Erythroblast (primary cell): ENCODE results near the gene TMC1.

Source experiments
- DNase-seq, 2 experiments: peaks; one replicate each; lab custom pipeline; 2025; lab: John Stamatoyannopoulos, UW
- GATA1 ChIP-seq: IDR thresholded peaks from 2 replicates; pipeline ENCODE4 v1.6.1; 2011; ENCODE audit warnings: low read depth, mild to moderate bottlenecking, control low read depth, low read length, moderate library complexity
- POLR2A ChIP-seq: IDR thresholded peaks from 2 replicates; pipeline ENCODE4 v1.6.1; 2011; ENCODE audit warnings: mild to moderate bottlenecking, low read length

TMC1 gene

DNA sequence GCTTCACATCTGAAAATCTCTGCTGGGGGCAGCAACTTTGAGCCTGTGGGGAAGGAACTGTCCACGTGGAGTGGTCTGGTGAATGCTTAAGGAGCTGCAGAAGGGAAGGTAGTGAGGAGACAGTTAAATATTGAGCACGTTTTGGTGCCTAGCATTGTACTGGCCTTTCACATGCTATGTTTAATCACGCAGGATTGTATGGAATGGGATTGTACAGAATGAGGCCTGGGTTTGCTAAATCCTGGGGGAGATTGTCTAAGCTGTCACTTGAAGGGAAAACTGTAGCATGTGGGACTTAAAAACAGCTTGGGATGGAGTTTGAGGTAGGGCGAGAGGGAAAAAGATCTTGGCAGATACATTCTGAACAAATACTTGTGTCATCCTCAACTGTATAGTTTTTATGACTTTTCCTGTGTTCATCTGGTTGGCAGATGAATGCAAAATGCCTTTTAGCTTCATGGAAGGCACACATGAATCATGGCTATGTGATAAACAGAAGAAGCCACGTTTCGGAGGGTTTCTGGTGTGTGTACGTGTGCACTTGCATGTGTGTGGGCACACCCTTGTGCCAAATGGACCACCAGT is 106.6 kb downstream of the TMC1 start:
- TF ChIP-seq GATA1: no peak
- no peak for TF ChIP-seq POLR2A
- DNase-seq: no peak

- DNase-seq: peak in 1 of 2 experiments; percentile 10
- TF ChIP-seq GATA1 (no peak), POLR2A (no peak)
Observed at GRCh38 chr9:72633966-72634365, 112.6 kb downstream of the TMC1 start.

GRCh38 chr9:72635197-72635596 is 113.8 kb downstream of the TMC1 start:
- peak in 1 of 2 experiments; percentile 10 for DNase-seq
- TF ChIP-seq POLR2A: no peak
- no peak for TF ChIP-seq GATA1

GRCh38 chr9:72636621-72637020 is 115.2 kb downstream of the TMC1 start:
- DNase-seq: no peak

DNA sequence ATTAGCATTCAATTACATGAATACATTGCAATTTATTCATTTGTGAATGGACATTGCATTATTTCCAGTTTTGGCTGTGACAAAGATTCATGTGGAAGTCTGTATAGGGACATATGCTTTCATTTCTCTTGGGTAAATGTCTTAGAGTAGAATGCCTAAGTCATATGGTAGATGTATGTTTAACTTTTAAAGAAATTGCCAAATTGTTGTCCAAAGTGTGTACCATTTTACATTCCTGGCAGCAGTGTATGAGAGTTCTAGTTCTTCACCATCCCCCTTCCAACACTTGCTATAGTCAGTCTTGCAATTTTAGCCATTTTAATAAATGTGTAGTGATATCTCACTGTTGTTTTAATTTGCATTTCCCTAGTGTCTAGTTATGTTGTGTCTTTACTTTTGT is 122.2 kb downstream of the TMC1 start:
- TF ChIP-seq GATA1: no peak
- TF ChIP-seq POLR2A: no peak
- DNase-seq: no peak

More at GRCh38 chr9:72636621-72637020, 115.2 kb downstream of the TMC1 start:
- TF ChIP-seq GATA1: no peak
- no peak for TF ChIP-seq POLR2A

DNA sequence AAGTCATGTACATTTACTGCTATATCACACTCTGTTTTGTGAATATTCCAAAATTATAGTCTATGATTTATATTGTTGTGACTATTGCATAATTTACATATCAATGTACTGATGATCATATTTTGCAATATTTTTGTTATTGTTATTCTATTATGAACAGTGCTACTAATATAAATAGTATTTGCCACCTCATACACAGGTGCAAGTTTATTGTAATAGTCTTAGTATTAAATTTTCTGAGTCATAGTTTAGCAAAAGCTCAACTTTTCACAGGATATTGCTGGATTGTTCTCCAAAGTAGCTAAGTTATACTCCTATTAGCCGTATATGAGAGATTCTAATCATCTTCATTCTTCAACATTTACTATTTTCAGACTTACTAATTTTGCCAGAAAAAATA is 124.7 kb downstream of the TMC1 start:
- no peak for DNase-seq

DNA sequence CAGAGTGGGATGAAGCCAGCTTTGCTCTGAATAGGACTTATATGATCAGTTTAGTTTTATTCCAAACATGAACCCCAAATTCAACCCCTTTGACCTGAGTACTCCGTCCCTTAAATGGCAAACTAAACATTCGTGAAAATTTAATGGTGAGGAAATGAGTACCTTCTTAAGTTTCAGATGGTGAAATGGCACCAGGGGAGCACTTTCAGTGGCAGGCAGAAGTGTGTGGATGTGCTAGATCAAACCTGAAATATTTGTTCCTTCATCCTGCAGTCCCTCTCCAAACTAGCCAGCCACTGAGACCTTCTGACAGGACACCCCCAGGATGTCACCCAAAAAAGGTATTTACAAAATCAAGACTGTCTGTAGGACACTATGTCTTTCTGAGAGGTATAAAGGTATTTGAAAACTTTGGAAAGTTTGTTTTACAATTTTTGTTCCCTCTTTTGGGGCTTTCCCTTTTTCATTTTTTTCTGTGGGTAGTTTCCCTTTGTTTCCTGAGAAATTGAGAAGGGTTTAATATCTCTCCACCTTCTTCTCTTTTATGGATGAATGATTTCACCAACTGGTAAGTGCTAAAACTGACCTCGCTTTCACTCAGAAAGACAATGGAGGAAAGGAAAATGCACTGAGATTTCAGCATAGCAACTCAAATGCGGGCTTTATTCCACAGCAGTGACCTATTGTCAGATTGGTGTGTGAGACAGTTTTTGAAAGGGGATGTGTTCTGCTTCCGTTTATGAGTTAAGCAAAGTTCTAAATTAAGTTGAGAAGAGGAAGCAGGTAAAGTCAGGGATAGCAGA is 127.1 kb downstream of the TMC1 start:
- DNase-seq: no peak
- TF ChIP-seq GATA1: no peak
- TF ChIP-seq POLR2A: no peak

More for the DNA sequence above, 124.7 kb downstream of the TMC1 start:
- TF ChIP-seq GATA1: no peak
- no peak for TF ChIP-seq POLR2A

DNA sequence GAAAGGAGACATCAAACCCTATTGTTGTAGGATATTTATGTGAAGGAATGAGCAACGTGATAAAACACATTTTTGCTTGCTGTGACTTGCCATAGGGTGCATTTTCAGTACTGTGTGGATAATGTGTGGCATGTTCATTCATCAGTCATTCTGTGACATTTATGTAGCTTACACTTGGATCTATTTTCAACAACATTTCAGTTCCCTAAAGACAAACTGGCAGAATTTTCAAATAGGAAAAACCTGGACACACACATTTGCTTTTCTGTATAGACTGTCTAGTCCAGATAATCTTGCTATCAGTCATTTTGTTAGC is 127.7 kb downstream of the TMC1 start:
- DNase-seq: no peak
- TF ChIP-seq POLR2A (no peak), GATA1 (no peak)

GRCh38 chr9:72650206-72650605 is 128.8 kb downstream of the TMC1 start:
- no peak for DNase-seq
- TF ChIP-seq POLR2A (no peak), GATA1 (no peak)

- DNase-seq: no peak
- TF ChIP-seq GATA1 (no peak), POLR2A (no peak)
Observed at GRCh38 chr9:72656021-72656420, 134.6 kb downstream of the TMC1 start.

DNA sequence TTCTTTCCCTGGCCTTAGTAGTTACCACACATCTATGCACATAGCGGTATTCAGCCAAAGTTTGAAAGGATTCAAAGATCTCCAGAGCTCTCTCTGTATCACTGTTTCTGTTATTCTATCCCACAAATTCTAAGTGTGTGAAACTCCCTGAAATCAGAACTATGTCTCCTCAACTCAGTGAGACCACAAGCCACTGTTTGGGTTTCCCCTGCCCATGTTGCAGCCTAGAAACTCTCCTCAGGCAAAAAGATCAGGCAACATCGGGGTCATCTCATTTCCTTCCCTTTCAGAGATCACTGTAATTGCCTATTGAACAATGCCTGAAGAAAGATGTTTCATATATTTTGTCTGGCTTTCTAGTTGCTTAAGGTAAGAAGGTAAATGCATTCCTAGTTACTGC is 135.6 kb downstream of the TMC1 start:
- TF ChIP-seq GATA1: no peak
- TF ChIP-seq POLR2A: no peak
- no peak for DNase-seq

DNA sequence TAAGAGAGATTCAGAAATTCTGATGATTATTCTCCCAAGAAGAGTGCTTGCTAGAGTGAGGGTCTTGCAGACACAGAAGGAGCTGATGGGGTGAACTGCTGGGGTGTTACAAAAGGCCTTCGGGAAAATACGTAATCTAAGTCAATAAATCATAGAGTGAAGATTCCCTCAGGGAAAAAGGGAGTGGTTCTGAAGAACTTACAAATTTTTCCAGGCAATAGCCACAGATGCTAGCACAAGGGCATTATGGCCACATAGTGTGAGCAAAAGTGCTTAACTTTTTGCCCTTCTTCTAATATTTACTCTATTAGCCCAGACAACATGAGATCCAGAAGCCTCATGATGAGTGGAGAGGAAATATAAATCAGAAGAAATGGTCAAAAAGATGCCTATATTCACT is 137.3 kb downstream of the TMC1 start:
- TF ChIP-seq POLR2A (no peak), GATA1 (no peak)
- no peak for DNase-seq

DNA sequence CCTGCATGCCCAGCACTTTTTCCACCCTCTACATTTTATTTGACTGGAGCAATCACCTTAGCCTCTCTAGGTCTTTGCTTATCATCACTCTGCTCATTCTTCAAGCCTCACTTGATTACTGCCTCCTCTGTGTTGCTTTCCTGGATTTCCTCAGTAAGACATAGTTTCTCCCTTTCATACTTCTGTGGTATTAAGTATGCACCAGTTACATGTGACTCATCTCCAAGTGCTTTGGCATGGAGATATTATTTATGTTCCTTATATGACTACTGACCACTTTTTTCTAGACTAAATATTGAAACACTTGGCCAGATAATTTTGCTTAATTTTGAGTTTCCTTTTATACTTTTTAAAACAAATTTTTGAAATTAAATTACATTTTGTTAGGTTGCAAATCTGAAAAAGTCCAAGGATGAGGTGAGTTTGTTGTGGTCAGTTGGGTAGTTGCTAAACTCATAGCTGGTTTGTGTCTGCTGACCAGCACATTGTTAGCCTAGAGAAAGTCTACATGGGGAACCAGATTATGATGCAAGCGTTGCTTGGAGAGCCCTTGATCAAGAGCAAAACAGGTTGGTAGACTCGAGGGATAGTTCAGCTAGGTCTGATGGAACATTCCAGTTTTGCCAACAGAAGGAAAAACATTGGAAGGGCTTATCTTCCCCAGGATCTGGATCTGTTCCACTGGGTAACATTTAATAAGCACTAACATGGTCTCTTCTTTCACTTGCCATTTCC is 140.2 kb downstream of the TMC1 start:
- no peak for DNase-seq

GRCh38 chr9:72665421-72665820 is 144.0 kb downstream of the TMC1 start:
- no peak for DNase-seq
- TF ChIP-seq GATA1 (no peak), POLR2A (no peak)

More for the DNA sequence above, 140.2 kb downstream of the TMC1 start:
- TF ChIP-seq POLR2A (no peak), GATA1 (no peak)

DNA sequence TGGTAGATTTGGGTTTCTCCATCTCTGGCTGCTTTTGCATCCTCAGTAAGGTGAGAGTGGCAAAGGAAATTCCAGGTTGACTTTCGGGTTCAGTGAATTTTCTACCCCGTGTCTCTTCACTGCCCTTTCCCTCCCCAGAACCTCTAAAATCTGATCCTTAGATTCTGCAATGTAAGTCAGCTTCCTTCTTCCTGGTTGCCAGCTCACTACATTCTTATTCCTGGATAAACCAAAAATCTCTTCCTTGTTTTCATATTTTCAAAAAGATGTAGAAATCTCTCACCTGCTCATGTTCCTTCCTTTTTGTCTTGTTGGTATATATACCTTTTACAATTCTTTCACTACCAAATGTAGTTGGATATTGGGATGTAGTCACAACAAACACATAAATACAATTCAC is 145.8 kb downstream of the TMC1 start:
- TF ChIP-seq POLR2A: no peak
- TF ChIP-seq GATA1: no peak
- DNase-seq: no peak
